ENCODE measurements around the gene ANXA6. TPM values are rescaled to one million over a fixed set of nuclear protein-coding genes. Genes with fewer than 3 reads are reported as not detected.

Gene ANXA6
- total and polyA plus RNA-seq, 2 donors (not counting 1 experiment from before 2014, with no cell fraction given) = 136 to 300 TPM

GRCh38 chr5:151082282-151082902, 75.2 kb downstream of the ANXA6 start:
- Histone ChIP-seq H3K79me2 (ENCODE audit: control insufficient read depth, insufficient read depth, low read length) (peaks cover 94% of the 10 kb centered on the region), H2AFZ (ENCODE audit: insufficient read depth, low read depth, low read length, poor library complexity, severe bottlenecking) (no peak overlapping the region), H3K9me3 (ENCODE audit: control extremely low read depth in 1 of 3, control insufficient read depth in 2 of 3, insufficient read depth in 1 of 3, low read length in 2 of 3) (no peaks in the 10 kb centered on the region), H3K27me3 (replicated peaks in 1 of 4; ENCODE audit: control extremely low read depth in 1 of 4, control insufficient read depth in 3 of 4, insufficient read depth in 4 of 4, low read length in 3 of 4) (no peaks in the 10 kb centered on the region), H3K36me3 (replicated peaks in 1 of 2; ENCODE audit: control extremely low read depth in 1 of 2, control insufficient read depth in 1 of 2, extremely low read depth in 1 of 2, insufficient read depth in 2 of 2, low read length in 1 of 2) (peaks cover 4 to 7% of the 10 kb centered on the region in 2 experiments), H3K4me2 (replicated peaks; ENCODE audit: low read depth, low read length, poor library complexity, severe bottlenecking) (peak overlapping the region; percentile 87), H3K27ac (ENCODE audit: low read length in 2 of 2) (peak overlapping the region; percentile 96 to 100), H4K20me1 (ENCODE audit: control insufficient read depth, insufficient read depth, low read length, poor library complexity, severe bottlenecking) (peaks cover 32% of the 10 kb centered on the region), H3K4me3 (ENCODE audit: control extremely low read depth in 1 of 5, extremely low read depth in 1 of 5, insufficient read depth in 1 of 5, low read depth in 2 of 5, low read length in 4 of 5) (peak overlapping the region in 1 of 5 experiments; percentile 96), H3K4me1 (ENCODE audit: control insufficient read depth in 2 of 2, insufficient read depth in 2 of 2, low read length in 2 of 2) (peaks cover 83 to 84% of the 10 kb centered on the region in 2 donors), H3K9ac (ENCODE audit: low read length) (peak overlapping the region; percentile 94)
- DNase-seq (peak; percentile 29), ATAC-seq (ENCODE audit: low read depth) (no peak)
- peak overlapping the region; percentile 88 for H3K27ac Mint-ChIP-seq
- peaks cover 81% of the 10 kb centered on the region for H3K4me1 Mint-ChIP-seq
- WGBS (ENCODE audit: insufficient coverage) = 80% methylated on average over 4 of the region's 6 CpGs
- H3K9me3 Mint-ChIP-seq (ENCODE audit: insufficient read depth) = no peaks in the 10 kb centered on the region
- POLR2A ChIA-PET = interaction anchor here (1.0 to 1.8 kb wide), 4 partner anchors 9 to 170 kb away, joined by 3 to 5 read pairs (median 4); partner anchors contain the start of gene GM2A
- intact Hi-C loops (cut with micrococcal nuclease) = loop anchor here (5.0 to 10.0 kb wide), 2 partner anchors 140 to 668 kb away; partner anchors contain the start of genes CCDC69 and CD74
- CTCF ChIA-PET = interaction anchor here (0.6 to 8.0 kb wide), 12 partner anchors 7 to 354 kb away, joined by 3 to 85 read pairs (median 7); no protein-coding TSS in a partner anchor
- no peaks in the 10 kb centered on the region for H3K27me3 Mint-ChIP-seq
- peak overlapping the region; percentile 78 for H3K4me3 Mint-ChIP-seq
- TF ChIP-seq EZH2 (IDR thresholded peaks at IDR 0.05; ENCODE audit: borderline replicate concordance, insufficient read depth, low read depth, low read length, poor library complexity, severe bottlenecking) = no peak
- TF ChIP-seq, protein P1, sequence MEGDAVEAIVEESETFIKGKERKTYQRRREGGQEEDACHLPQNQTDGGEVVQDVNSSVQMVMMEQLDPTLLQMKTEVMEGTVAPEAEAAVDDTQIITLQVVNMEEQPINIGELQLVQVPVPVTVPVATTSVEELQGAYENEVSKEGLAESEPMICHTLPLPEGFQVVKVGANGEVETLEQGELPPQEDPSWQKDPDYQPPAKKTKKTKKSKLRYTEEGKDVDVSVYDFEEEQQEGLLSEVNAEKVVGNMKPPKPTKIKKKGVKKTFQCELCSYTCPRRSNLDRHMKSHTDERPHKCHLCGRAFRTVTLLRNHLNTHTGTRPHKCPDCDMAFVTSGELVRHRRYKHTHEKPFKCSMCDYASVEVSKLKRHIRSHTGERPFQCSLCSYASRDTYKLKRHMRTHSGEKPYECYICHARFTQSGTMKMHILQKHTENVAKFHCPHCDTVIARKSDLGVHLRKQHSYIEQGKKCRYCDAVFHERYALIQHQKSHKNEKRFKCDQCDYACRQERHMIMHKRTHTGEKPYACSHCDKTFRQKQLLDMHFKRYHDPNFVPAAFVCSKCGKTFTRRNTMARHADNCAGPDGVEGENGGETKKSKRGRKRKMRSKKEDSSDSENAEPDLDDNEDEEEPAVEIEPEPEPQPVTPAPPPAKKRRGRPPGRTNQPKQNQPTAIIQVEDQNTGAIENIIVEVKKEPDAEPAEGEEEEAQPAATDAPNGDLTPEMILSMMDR (IDR thresholded peaks at IDR 0.05) = no peak

All from B cell (primary cell).